SK-N-SH (cell line): ENCODE results near the gene SLC22A4.

Experiments used
- CTCF ChIP-seq: fragments of 200-600 bp; sonication (generic); IDR thresholded peaks from 2 replicates; pipeline ENCODE4 v1.6.1; 2017; ENCODE audit warnings: antibody characterized with exemption, mild to moderate bottlenecking, moderate library complexity
- FOSL2 ChIP-seq: IDR thresholded peaks from 2 replicates; pipeline ENCODE4 v1.4.0; 2012; ENCODE audit warnings: low read depth, mild to moderate bottlenecking, moderate library complexity, borderline replicate concordance
- MAX ChIP-seq: IDR thresholded peaks from 2 replicates; pipeline ENCODE4 v1.4.0; 2012; ENCODE audit warnings: low read depth
- NRF1 ChIP-seq: IDR thresholded peaks from 2 replicates; pipeline ENCODE4 v1.6.1; 2012; ENCODE audit warnings: low read depth, mild to moderate bottlenecking, low read length
- POLR2AphosphoS5 ChIP-seq: IDR thresholded peaks from 2 replicates; pipeline ENCODE4 v1.6.1; 2012; ENCODE audit warnings: low read depth, low read length
- RFX5 ChIP-seq: IDR thresholded peaks from 2 replicates; pipeline ENCODE4 v1.6.1; 2012; ENCODE audit warnings: mild to moderate bottlenecking, improper control_type of control experiment, low read length
- SIN3A ChIP-seq: IDR thresholded peaks from 2 replicates; pipeline ENCODE4 v1.6.1; 2012; ENCODE audit warnings: low read depth, mild to moderate bottlenecking, low read length, moderate library complexity, borderline replicate concordance
- SMC3 ChIP-seq: IDR thresholded peaks from 2 replicates; pipeline ENCODE4 v1.6.1; 2012; ENCODE audit warnings: low read depth, low read length, improper control_type of control experiment
- TAF1 ChIP-seq: IDR thresholded peaks from 2 replicates; pipeline ENCODE4 v1.6.1; 2012; ENCODE audit warnings: low read depth, mild to moderate bottlenecking, low read length, moderate library complexity, borderline replicate concordance
- TEAD4 ChIP-seq: IDR thresholded peaks from 2 replicates; pipeline ENCODE4 v1.4.0; 2012; ENCODE audit warnings: mild to moderate bottlenecking, borderline replicate concordance; ENCODE audit not compliant: insufficient read depth

- TF ChIP-seq CTCF (no peak), FOSL2 (no peak), SMC3 (no peak), NRF1 (no peak), TAF1 (no peak), POLR2AphosphoS5 (no peak), RFX5 (no peak), MAX (no peak), TEAD4 (no peak), SIN3A (no peak)
Measured at GRCh38 chr5:132313961-132314432, 19.8 kb downstream of the SLC22A4 start.
